ENCODE data around the gene CFAP298. TPM values are rescaled to one million over a fixed set of nuclear protein-coding genes. Genes with fewer than 3 reads are reported as not detected.

CFAP298 gene
- total and polyA plus RNA-seq, 2 of the 13 experiments (the other 11 are each of a cell fraction or from before 2014, with no cell fraction given) = 21.2 to 62.2 TPM

DNA sequence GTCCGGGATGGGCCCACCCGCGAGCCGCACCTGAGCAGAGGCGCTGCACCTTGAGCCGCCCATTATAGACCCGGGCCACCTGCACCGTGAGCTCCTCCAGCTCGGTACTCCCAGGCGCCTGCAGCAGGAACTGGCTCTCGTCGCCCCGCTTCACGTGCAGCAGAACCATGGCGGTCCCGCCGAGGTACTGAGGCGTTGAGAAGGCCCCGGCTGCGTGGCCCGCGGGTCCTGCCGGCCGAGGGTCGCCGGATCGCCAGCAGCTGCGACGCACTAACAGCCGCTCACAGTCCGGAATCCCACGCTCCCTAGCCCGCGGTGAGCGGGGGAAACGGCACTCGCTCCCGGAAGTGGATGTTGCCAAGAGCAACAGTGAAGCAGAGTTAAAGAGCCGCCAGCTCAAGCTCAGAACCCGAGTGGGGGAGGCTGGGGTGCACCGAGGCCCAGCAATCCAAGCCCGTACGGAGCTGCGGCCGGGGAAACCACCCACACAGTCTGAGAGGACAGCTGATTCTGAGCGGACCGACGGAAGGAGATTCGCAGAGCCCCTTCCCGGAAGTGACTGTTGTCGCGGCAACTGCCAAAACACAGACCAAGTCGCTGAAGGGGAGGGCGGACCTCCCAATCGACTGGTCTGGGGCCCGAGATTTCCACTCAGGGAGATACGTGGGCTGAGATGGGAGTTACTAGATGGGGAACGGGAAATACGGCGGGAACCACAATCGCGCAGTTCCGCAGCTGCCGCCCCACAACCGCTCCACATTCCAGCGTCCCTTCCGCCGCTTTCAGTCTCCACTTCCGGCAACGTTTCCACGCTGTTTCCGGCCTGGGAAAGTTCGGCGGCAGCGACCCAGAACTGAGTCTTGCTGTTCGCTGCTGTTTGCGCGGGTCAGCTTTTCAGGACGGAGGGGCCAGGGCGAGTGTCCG, at the start of gene CFAP298 (continued):
- TF ChIP-seq NCOA2 (CRISPR knock-in tag; IDR thresholded peaks at IDR 0.05) (peak; percentile 21; the same call in 1 of the 2 replicates), GATA4 (IDR thresholded peaks at IDR 0.05; ENCODE audit: borderline replicate concordance, low read depth) (no peak; the same call in 1 of the 2 replicates), ETV6 (CRISPR knock-in tag; conservative IDR thresholded peaks at IDR 0.05) (0 out of 2 replicates have a peak, but pooled peaks have one; percentile 85), YY1 (IDR thresholded peaks at IDR 0.05; ENCODE audit: insufficient read depth, insufficient replicate concordance, low read depth, low read length) (no peak), ZNF30 (CRISPR knock-in tag; IDR thresholded peaks at IDR 0.05) (no peak), ZNF572 (CRISPR knock-in tag; IDR thresholded peaks at IDR 0.05) (no peak; the same call in 1 of the 2 replicates), PRMT3 (CRISPR knock-in tag; IDR thresholded peaks at IDR 0.05; ENCODE audit: borderline replicate concordance, low read depth) (no peak), FLYWCH1 (CRISPR knock-in tag; IDR thresholded peaks at IDR 0.05) (no peak)
- TF ChIP-seq, protein P1, sequence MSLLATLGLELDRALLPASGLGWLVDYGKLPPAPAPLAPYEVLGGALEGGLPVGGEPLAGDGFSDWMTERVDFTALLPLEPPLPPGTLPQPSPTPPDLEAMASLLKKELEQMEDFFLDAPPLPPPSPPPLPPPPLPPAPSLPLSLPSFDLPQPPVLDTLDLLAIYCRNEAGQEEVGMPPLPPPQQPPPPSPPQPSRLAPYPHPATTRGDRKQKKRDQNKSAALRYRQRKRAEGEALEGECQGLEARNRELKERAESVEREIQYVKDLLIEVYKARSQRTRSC (CRISPR knock-in tag; IDR thresholded peaks at IDR 0.05; ENCODE audit: low read depth) = no peak
- TF ChIP-seq, protein P2, sequence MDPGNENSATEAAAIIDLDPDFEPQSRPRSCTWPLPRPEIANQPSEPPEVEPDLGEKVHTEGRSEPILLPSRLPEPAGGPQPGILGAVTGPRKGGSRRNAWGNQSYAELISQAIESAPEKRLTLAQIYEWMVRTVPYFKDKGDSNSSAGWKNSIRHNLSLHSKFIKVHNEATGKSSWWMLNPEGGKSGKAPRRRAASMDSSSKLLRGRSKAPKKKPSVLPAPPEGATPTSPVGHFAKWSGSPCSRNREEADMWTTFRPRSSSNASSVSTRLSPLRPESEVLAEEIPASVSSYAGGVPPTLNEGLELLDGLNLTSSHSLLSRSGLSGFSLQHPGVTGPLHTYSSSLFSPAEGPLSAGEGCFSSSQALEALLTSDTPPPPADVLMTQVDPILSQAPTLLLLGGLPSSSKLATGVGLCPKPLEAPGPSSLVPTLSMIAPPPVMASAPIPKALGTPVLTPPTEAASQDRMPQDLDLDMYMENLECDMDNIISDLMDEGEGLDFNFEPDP (CRISPR knock-in tag; conservative IDR thresholded peaks at IDR 0.05) = no peak
- TF ChIP-seq, protein P3, sequence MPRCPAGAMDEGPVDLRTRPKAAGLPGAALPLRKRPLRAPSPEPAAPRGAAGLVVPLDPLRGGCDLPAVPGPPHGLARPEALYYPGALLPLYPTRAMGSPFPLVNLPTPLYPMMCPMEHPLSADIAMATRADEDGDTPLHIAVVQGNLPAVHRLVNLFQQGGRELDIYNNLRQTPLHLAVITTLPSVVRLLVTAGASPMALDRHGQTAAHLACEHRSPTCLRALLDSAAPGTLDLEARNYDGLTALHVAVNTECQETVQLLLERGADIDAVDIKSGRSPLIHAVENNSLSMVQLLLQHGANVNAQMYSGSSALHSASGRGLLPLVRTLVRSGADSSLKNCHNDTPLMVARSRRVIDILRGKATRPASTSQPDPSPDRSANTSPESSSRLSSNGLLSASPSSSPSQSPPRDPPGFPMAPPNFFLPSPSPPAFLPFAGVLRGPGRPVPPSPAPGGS (CRISPR knock-in tag; IDR thresholded peaks at IDR 0.05) = no peak
- TF ChIP-seq, protein P4, sequence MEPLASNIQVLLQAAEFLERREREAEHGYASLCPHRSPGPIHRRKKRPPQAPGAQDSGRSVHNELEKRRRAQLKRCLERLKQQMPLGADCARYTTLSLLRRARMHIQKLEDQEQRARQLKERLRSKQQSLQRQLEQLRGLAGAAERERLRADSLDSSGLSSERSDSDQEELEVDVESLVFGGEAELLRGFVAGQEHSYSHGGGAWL (CRISPR knock-in tag; IDR thresholded peaks at IDR 0.05) = peak; percentile 25; the same call in 1 of the 2 replicates
- TF ChIP-seq, protein P5, sequence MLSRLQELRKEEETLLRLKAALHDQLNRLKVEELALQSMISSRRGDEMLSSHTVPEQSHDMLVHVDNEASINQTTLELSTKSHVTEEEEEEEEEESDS (CRISPR knock-in tag; IDR thresholded peaks at IDR 0.05; ENCODE audit: borderline replicate concordance) = no peak
- TF ChIP-seq, protein P6, sequence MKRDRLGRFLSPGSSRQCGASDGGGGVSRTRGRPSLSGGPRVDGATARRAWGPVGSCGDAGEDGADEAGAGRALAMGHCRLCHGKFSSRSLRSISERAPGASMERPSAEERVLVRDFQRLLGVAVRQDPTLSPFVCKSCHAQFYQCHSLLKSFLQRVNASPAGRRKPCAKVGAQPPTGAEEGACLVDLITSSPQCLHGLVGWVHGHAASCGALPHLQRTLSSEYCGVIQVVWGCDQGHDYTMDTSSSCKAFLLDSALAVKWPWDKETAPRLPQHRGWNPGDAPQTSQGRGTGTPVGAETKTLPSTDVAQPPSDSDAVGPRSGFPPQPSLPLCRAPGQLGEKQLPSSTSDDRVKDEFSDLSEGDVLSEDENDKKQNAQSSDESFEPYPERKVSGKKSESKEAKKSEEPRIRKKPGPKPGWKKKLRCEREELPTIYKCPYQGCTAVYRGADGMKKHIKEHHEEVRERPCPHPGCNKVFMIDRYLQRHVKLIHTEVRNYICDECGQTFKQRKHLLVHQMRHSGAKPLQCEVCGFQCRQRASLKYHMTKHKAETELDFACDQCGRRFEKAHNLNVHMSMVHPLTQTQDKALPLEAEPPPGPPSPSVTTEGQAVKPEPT (CRISPR knock-in tag; IDR thresholded peaks at IDR 0.05; ENCODE audit: low read depth) = peak; percentile 17; the same call in 1 of the 2 replicates
- TF ChIP-seq, protein P7, sequence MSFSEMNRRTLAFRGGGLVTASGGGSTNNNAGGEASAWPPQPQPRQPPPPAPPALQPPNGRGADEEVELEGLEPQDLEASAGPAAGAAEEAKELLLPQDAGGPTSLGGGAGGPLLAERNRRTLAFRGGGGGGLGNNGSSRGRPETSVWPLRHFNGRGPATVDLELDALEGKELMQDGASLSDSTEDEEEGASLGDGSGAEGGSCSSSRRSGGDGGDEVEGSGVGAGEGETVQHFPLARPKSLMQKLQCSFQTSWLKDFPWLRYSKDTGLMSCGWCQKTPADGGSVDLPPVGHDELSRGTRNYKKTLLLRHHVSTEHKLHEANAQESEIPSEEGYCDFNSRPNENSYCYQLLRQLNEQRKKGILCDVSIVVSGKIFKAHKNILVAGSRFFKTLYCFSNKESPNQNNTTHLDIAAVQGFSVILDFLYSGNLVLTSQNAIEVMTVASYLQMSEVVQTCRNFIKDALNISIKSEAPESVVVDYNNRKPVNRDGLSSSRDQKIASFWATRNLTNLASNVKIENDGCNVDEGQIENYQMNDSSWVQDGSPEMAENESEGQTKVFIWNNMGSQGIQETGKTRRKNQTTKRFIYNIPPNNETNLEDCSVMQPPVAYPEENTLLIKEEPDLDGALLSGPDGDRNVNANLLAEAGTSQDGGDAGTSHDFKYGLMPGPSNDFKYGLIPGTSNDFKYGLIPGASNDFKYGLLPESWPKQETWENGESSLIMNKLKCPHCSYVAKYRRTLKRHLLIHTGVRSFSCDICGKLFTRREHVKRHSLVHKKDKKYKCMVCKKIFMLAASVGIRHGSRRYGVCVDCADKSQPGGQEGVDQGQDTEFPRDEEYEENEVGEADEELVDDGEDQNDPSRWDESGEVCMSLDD (CRISPR knock-in tag; IDR thresholded peaks at IDR 0.05; ENCODE audit: borderline replicate concordance) = no peak
- TF ChIP-seq, protein P8, sequence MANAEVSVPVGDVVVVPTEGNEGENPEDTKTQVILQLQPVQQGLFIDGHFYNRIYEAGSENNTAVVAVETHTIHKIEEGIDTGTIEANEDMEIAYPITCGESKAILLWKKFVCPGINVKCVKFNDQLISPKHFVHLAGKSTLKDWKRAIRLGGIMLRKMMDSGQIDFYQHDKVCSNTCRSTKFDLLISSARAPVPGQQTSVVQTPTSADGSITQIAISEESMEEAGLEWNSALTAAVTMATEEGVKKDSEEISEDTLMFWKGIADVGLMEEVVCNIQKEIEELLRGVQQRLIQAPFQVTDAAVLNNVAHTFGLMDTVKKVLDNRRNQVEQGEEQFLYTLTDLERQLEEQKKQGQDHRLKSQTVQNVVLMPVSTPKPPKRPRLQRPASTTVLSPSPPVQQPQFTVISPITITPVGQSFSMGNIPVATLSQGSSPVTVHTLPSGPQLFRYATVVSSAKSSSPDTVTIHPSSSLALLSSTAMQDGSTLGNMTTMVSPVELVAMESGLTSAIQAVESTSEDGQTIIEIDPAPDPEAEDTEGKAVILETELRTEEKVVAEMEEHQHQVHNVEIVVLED (CRISPR knock-in tag; IDR thresholded peaks at IDR 0.05; ENCODE audit: borderline replicate concordance) = peak; percentile 71

Measured in HepG2 (cell line).